ENCODE data around the gene FOXE3.

- TF ChIP-seq, protein P1, sequence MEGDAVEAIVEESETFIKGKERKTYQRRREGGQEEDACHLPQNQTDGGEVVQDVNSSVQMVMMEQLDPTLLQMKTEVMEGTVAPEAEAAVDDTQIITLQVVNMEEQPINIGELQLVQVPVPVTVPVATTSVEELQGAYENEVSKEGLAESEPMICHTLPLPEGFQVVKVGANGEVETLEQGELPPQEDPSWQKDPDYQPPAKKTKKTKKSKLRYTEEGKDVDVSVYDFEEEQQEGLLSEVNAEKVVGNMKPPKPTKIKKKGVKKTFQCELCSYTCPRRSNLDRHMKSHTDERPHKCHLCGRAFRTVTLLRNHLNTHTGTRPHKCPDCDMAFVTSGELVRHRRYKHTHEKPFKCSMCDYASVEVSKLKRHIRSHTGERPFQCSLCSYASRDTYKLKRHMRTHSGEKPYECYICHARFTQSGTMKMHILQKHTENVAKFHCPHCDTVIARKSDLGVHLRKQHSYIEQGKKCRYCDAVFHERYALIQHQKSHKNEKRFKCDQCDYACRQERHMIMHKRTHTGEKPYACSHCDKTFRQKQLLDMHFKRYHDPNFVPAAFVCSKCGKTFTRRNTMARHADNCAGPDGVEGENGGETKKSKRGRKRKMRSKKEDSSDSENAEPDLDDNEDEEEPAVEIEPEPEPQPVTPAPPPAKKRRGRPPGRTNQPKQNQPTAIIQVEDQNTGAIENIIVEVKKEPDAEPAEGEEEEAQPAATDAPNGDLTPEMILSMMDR (IDR thresholded peaks at IDR 0.05; ENCODE audit: borderline replicate concordance, extremely low read depth, low read length, poor library complexity, severe bottlenecking), result no peak
- no peak for TF ChIP-seq EZH2 (IDR thresholded peaks at IDR 0.05; ENCODE audit: borderline replicate concordance, low read depth, low read length, severe bottlenecking)
Observed at GRCh38 chr1:47460456-47460855, 44.4 kb downstream of the FOXE3 start.
